Sigmoid colon (tissue), 7 donors: ENCODE measurements around the gene MYO18A. TPM values are rescaled to one million over a fixed set of nuclear protein-coding genes. Genes with fewer than 3 reads are reported as not detected.

Experiments used
- DNase-seq: peaks from one replicate; pipeline ENCODE4 v3.0.0-alpha.2; 2019
- H3K27ac ChIP-seq, 4 donors: fragments of 200-600 bp; sonication (generic); one replicate each; pipeline ENCODE4 v1.5.1; 2016 to 2019; ENCODE audit warnings: mild to moderate bottlenecking in 1 of 4
- H3K27me3 ChIP-seq, 3 donors: fragments of 200-600 bp; sonication (generic); one replicate each; pipeline ENCODE4 v1.5.1; 2019; ENCODE audit warnings: mild to moderate bottlenecking in 1 of 3
- H3K36me3 ChIP-seq, 4 donors: fragments of 200-600 bp; sonication (generic); one replicate each; pipeline ENCODE4 v1.5.1; 2016 to 2019
- H3K4me1 ChIP-seq, 4 donors: fragments of 200-600 bp; sonication (generic); one replicate each; pipeline ENCODE4 v1.5.1; 2017 to 2019
- H3K4me3 ChIP-seq, 4 donors: fragments of 200-600 bp; sonication (generic); one replicate each; pipeline ENCODE4 v1.5.1; 2017 to 2019; ENCODE audit warnings: mild to moderate bottlenecking in 2 of 4, moderate library complexity in 1 of 4
- H3K9me3 ChIP-seq, 4 donors: fragments of 200-600 bp in 3 of 4; sonication (generic) in 3 of 4; one replicate each; pipeline versions ENCODE4 v1.5.1 to v1.6.1; 2013 to 2019
- EP300 ChIP-seq, 4 donors: sonication (generic); formaldehyde crosslinking; IDR thresholded peaks; one replicate each; pipeline ENCODE4 v1.6.1; 2017; ENCODE audit warnings: antibody characterized with exemption in 4 of 4
- POLR2A ChIP-seq, 2 donors: fragments of 450-650 bp; IDR thresholded peaks; one replicate each; pipeline ENCODE4 v1.6.1; 2016; ENCODE audit warnings: antibody characterized with exemption in 2 of 2, mild to moderate bottlenecking in 2 of 2, moderate library complexity in 2 of 2
- POLR2AphosphoS5 ChIP-seq, 4 donors: sonication (generic); formaldehyde crosslinking; IDR thresholded peaks; one replicate each; pipeline ENCODE4 v1.6.1; 2017; ENCODE audit warnings: antibody characterized with exemption in 4 of 4
- WGBS, 2 donors: extraction: QIAGEN DNeasy Blood & Tissue Kit; methylation state at CpG; one replicate each; pipeline ENCODE4 v1.1.7; 2013; 5-methylcytosine and 5-hydroxymethylcytosine counted together
- intact Hi-C: fragments of 100-400 bp; cut with DNase I; formaldehyde crosslinking; loops from one replicate; pipeline ENCODE4 v1.15.1; 2023
- polyA plus RNA-seq, 3 donors: library from polyadenylated mRNA; stranded (reverse); fragments of 200-250 nt; gene quantifications; one replicate each; pipeline ENCODE4 v1.2.3, GENCODE V29; 2013
- total RNA-seq, 4 donors: library from RNA; depleted of rRNA; stranded (reverse); fragments of >200 nt; gene quantifications; one replicate each; pipeline ENCODE4 v1.1.0, GENCODE V29; 2016
- TF ChIP-seq, protein P1 (sequence below), 4 experiments: fragments of 450-650 bp in 3 of 4; fragments of 200-600 bp in 1 of 4; IDR thresholded peaks; one replicate each; pipeline ENCODE4 v1.5.1; 2016 to 2019; ENCODE audit warnings: antibody characterized with exemption in 4 of 4, mild to moderate bottlenecking in 3 of 4, moderate library complexity in 2 of 4
- donor health status: healthy with polysubstance abuse.
- donor health status: Bipolar disorder and iron deficiency.
- donor health status: healthy.

The MYO18A gene
- total and polyA plus RNA-seq, 7 donors: 24.0 to 92.6 (median 48.4) TPM

DNA sequence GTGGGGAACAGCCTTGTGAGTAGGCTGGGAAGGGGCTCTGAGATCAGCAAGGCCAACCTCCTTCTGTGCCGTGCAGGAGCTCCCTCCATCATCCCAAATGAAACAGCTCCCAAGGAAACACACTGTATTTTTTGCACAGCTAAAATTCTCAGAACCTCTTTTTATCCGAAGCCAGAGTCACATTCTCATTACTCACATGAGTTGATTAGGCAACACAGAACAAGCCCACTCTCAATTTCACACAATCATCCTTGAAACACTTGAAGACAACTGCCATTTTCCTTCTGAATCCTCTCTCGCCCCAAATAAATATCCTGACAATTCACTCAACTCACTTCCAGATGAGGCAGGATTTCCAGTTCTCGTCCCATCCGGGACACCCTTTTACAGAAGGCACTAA is 66.1 kb downstream of the MYO18A start:
- H3K27me3 ChIP-seq: no peaks in the 10 kb centered on the region
- no peak for TF ChIP-seq EP300 (IDR thresholded peaks at IDR 0.05)
- TF ChIP-seq, protein P1, sequence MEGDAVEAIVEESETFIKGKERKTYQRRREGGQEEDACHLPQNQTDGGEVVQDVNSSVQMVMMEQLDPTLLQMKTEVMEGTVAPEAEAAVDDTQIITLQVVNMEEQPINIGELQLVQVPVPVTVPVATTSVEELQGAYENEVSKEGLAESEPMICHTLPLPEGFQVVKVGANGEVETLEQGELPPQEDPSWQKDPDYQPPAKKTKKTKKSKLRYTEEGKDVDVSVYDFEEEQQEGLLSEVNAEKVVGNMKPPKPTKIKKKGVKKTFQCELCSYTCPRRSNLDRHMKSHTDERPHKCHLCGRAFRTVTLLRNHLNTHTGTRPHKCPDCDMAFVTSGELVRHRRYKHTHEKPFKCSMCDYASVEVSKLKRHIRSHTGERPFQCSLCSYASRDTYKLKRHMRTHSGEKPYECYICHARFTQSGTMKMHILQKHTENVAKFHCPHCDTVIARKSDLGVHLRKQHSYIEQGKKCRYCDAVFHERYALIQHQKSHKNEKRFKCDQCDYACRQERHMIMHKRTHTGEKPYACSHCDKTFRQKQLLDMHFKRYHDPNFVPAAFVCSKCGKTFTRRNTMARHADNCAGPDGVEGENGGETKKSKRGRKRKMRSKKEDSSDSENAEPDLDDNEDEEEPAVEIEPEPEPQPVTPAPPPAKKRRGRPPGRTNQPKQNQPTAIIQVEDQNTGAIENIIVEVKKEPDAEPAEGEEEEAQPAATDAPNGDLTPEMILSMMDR (IDR thresholded peaks at IDR 0.05): no peak
- TF ChIP-seq POLR2A (IDR thresholded peaks at IDR 0.05): no peak
- TF ChIP-seq POLR2AphosphoS5 (IDR thresholded peaks at IDR 0.05): no peak
- peaks cover 12 to 66% (median 30%) of the 10 kb centered on the region in 4 donors for H3K36me3 ChIP-seq
- no peaks in the 10 kb centered on the region for H3K9me3 ChIP-seq
- DNase-seq: no peak
- H3K4me1 ChIP-seq: no peaks in the 10 kb centered on the region
- 92 to 95% methylated on average over 5 of the region's 5 CpGs for WGBS, 2 donors
- no peak overlapping the region for H3K4me3 ChIP-seq
- intact Hi-C loops: no loop called here
- H3K27ac ChIP-seq: no peak overlapping the region

DNA sequence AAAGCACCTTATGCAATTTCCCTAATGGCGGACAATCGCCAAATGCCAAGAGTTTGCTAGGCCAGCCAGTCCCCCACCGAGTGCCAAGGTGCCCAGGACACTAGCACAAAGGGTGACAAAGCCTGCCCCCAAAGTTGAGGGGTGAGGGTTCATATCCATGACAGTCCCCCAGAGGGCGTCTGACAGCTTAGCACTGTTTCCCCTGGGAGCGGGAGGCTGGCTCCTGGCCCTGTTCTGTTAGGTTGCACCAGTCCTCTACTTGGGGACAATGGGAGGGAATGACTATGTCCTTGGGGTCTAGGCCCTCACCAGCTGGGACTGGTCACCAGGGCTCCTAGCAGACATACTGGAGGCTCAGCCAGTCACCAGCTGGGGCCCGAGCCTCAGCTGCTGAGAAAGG is 66.9 kb downstream of the MYO18A start:
- no peak overlapping the region for H3K4me3 ChIP-seq
- H3K9me3 ChIP-seq: no peaks in the 10 kb centered on the region
- intact Hi-C loops: no loop called here
- WGBS, 2 donors: 81 to 91% methylated on average over 6 of the region's 6 CpGs
- H3K27me3 ChIP-seq: no peaks in the 10 kb centered on the region
- TF ChIP-seq POLR2AphosphoS5 (IDR thresholded peaks at IDR 0.05) (no peak), POLR2A (IDR thresholded peaks at IDR 0.05) (no peak), EP300 (IDR thresholded peaks at IDR 0.05) (no peak)
- TF ChIP-seq, protein P1 (IDR thresholded peaks at IDR 0.05): no peak
- no peak overlapping the region for H3K27ac ChIP-seq
- H3K36me3 ChIP-seq: peaks cover 14 to 69% (median 24%) of the 10 kb centered on the region in 4 donors
- no peaks in the 10 kb centered on the region for H3K4me1 ChIP-seq
- no peak for DNase-seq

DNA sequence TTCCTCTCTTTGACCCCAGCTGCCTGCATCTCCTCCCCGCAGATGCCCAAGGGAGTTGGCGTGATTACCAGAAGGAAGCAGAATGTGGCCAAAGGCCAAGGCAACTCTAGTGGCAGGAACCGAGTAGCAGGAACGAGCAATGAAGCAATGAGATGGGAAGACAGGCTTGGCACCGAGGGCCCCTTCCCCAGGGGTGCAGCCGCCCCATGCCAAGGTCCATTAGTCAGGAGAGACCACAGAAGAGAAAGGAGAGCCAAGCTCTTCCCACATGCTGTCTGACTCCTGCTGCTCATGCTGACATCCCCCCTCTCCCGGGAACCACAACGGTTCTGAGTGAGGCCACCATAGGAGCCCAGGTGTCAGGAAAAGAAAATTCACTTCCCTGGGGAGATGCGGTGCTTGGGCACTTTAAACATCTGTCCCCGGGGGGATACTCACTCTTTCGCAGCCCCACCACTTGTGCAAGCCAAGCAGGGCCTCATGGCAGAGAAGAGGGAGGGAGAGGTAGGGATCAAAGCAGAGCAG is 67.4 kb downstream of the MYO18A start:
- TF ChIP-seq, protein P1 (IDR thresholded peaks at IDR 0.05): no peak
- no peak for TF ChIP-seq POLR2A (IDR thresholded peaks at IDR 0.05)
- no peak for TF ChIP-seq EP300 (IDR thresholded peaks at IDR 0.05)
- TF ChIP-seq POLR2AphosphoS5 (IDR thresholded peaks at IDR 0.05): no peak
- no peak for DNase-seq
- Histone ChIP-seq H3K4me3 (no peak overlapping the region), H3K4me1 (no peaks in the 10 kb centered on the region), H3K27ac (no peak overlapping the region), H3K36me3 (peaks cover 14 to 69% (median 24%) of the 10 kb centered on the region in 4 donors), H3K27me3 (no peaks in the 10 kb centered on the region), H3K9me3 (no peaks in the 10 kb centered on the region)
- WGBS, 2 donors: 64 to 77% methylated on average over 11 of the region's 11 CpGs
- intact Hi-C loops: loop anchor here (1.0 kb wide), 1 partner anchor 148 kb away; no protein-coding TSS in a partner anchor

DNA sequence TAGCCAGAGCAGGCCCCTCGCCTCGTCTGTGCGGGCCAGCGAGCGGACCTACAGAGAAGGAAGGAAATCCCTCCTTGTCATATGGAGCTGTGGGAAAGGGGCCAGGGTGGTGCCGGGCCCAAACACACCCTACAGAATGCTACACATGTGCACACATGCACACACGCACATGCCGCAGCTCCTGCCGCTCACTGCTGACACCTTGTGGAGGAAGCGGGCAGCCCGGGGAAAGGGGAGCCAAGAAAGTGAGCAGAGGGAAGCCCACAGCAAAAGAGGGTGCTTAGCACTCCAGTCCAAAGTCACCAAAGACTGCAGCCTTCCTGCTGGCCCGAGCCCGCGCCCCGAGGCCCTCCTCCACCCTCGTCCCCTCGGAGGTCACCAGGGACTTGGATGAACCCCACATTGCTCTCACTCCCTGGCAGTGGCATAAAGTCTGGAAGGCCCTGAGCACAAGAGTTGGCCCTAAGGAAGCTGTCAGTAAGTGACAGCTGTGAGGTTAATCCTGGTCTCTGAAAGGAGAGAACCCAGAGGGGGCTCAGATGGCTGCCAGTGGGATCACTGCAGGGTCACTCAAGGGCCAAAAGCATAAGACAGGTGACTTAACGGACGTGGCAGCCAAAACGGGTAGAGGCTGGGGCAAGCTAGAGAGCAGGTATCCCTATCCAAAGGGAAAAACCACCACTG is 68.2 kb downstream of the MYO18A start:
- H3K36me3 ChIP-seq: peaks cover 18 to 75% (median 28%) of the 10 kb centered on the region in 4 donors
- H3K27me3 ChIP-seq: no peaks in the 10 kb centered on the region
- H3K4me1 ChIP-seq: no peaks in the 10 kb centered on the region
- no peaks in the 10 kb centered on the region for H3K9me3 ChIP-seq
- intact Hi-C loops: loop anchor here (1.0 kb wide), 1 partner anchor 147 kb away; no protein-coding TSS in a partner anchor
- H3K27ac ChIP-seq: no peak overlapping the region
- TF ChIP-seq, protein P1 (IDR thresholded peaks at IDR 0.05): peak; percentile 59 to 91 (median 74)
- TF ChIP-seq POLR2AphosphoS5 (IDR thresholded peaks at IDR 0.05) (no peak), EP300 (IDR thresholded peaks at IDR 0.05) (no peak), POLR2A (IDR thresholded peaks at IDR 0.05) (no peak)
- no peak overlapping the region for H3K4me3 ChIP-seq
- peak; percentile 80 for DNase-seq
- WGBS, 2 donors: 41 to 52% methylated on average over 20 of the region's 20 CpGs
